ENCODE results near the gene NR2F2. TPM values are rescaled to one million over a fixed set of nuclear protein-coding genes. Genes with fewer than 3 reads are reported as not detected.

Gene NR2F2
- total RNA-seq, 1 donor from 2014 or later: 40.3 TPM

DNA sequence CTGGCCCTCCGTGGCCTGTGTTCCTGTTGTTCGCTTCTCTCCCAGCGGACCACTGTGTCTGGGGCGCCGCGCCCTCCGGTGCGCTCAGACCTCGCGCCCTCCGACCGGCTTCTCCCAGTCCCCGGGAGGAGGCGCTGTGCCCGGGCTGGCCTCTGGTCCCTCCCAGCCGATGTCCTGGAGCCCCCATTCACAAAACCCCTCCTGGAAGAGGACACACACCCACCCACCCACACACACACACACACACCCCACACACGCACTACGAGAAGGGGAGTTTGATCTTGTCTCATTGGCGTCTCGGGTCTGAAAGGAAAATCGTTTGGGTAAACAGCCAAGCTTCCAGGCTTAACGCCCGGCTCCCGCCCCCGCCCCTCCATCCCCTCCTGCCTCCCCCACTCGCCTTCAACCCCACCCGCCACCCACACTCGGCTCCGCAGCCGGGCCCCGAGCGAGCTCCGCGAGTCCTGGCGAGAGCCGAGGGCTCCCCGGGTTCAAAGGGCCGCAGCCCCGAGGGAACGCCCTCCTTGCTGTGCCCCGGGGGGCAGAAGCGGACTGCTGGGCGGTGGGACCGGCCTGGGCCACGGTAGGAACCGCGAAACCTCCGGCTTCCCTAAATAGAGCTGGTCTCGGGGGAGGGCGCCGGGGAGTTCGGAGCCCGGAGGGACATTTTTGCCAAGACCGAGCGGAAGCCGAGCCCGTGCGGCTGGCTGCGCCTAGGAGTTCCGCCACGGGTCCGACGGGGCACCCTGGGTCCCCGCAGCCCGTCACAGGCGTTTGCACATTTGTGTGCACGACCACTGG is 23.6 kb downstream of the NR2F2 start:
- Mint-ChIP-seq H3K4me1 (ENCODE audit: low read depth) (peaks cover 23% of the 10 kb centered on the region), H3K27ac (no peak overlapping the region), H3K27me3 (peaks cover 65% of the 10 kb centered on the region), H3K36me3 (ENCODE audit: insufficient read depth) (peaks cover 2% of the 10 kb centered on the region), H3K9me3 (ENCODE audit: low read depth) (no peaks in the 10 kb centered on the region), H3K4me3 (ENCODE audit: low read depth) (peak overlapping the region; percentile 50)
- no peak for DNase-seq (ENCODE audit: low spot score, unreplicated experiment)
- TF ChIP-seq, protein P1, sequence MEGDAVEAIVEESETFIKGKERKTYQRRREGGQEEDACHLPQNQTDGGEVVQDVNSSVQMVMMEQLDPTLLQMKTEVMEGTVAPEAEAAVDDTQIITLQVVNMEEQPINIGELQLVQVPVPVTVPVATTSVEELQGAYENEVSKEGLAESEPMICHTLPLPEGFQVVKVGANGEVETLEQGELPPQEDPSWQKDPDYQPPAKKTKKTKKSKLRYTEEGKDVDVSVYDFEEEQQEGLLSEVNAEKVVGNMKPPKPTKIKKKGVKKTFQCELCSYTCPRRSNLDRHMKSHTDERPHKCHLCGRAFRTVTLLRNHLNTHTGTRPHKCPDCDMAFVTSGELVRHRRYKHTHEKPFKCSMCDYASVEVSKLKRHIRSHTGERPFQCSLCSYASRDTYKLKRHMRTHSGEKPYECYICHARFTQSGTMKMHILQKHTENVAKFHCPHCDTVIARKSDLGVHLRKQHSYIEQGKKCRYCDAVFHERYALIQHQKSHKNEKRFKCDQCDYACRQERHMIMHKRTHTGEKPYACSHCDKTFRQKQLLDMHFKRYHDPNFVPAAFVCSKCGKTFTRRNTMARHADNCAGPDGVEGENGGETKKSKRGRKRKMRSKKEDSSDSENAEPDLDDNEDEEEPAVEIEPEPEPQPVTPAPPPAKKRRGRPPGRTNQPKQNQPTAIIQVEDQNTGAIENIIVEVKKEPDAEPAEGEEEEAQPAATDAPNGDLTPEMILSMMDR (IDR thresholded peaks at IDR 0.05; ENCODE audit: unreplicated experiment): peak; percentile 65

DNA sequence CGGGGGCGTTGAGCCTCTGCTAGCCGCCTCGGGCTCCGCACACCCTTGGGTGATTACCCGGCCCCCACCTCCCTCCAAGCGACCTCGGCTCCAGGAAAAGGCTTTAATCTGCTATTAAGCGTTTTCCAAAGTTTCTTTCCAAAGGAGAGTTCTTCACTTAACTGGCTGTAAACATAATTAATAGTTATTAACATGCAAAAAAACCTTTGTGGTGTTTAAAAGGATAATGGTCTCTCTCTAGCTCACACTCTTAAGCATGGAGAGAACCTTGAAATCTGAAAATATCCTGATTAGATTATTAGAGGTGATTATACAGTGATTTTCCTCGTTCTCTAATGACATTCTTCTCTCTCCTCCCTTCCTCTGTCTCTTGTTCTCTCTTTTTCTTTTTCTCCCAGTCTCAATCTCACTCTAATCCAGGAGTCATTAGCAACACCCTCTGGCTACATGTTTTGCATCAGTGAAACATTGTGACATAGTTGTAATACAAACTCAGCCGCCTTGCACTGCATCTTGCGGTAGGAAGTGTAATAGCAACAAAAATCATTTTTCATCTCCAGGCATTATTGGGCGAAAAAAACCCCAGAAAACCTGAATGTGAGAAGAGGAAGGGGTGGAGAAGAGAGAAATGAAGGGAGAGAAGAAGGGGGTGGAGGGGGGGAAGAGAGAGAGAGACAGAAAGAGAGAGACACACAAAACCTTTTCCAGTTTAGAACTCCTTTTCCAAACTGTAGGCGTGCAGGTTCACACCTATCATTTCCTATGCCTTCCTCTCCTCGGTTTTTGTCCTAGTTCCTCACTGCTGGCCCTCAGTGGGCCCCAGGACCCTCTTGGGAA is 24.4 kb downstream of the NR2F2 start:
- no peak for DNase-seq (ENCODE audit: low spot score, unreplicated experiment)
- Mint-ChIP-seq H3K36me3 (ENCODE audit: insufficient read depth) (no peaks in the 10 kb centered on the region), H3K27ac (no peak overlapping the region), H3K9me3 (ENCODE audit: low read depth) (no peaks in the 10 kb centered on the region), H3K4me3 (ENCODE audit: low read depth) (no peak overlapping the region), H3K27me3 (peaks cover 63% of the 10 kb centered on the region), H3K4me1 (ENCODE audit: low read depth) (peaks cover 19% of the 10 kb centered on the region)
- TF ChIP-seq, protein P1 (IDR thresholded peaks at IDR 0.05; ENCODE audit: unreplicated experiment): peak; percentile 26

- Mint-ChIP-seq H3K36me3 (ENCODE audit: insufficient read depth) (no peaks in the 10 kb centered on the region), H3K4me3 (ENCODE audit: low read depth) (no peak overlapping the region), H3K9me3 (ENCODE audit: low read depth) (no peaks in the 10 kb centered on the region), H3K27me3 (peaks cover 59% of the 10 kb centered on the region), H3K27ac (no peak overlapping the region), H3K4me1 (ENCODE audit: low read depth) (peaks cover 19% of the 10 kb centered on the region)
- DNase-seq (ENCODE audit: low spot score, unreplicated experiment): no peak
- TF ChIP-seq, protein P1 (IDR thresholded peaks at IDR 0.05; ENCODE audit: unreplicated experiment): no peak
Observed at GRCh38 chr15:96355568-96356187, 25.2 kb downstream of the NR2F2 start.

- Mint-ChIP-seq H3K4me3 (ENCODE audit: low read depth) (peak overlapping the region; percentile 77), H3K36me3 (ENCODE audit: insufficient read depth) (no peaks in the 10 kb centered on the region), H3K4me1 (ENCODE audit: low read depth) (peaks cover 17% of the 10 kb centered on the region), H3K27me3 (peaks cover 59% of the 10 kb centered on the region), H3K9me3 (ENCODE audit: low read depth) (no peaks in the 10 kb centered on the region), H3K27ac (peak overlapping the region; percentile 85)
- TF ChIP-seq, protein P1 (IDR thresholded peaks at IDR 0.05; ENCODE audit: unreplicated experiment): peak; percentile 99
- peak; percentile 80 for DNase-seq (ENCODE audit: low spot score, unreplicated experiment)
Observed at GRCh38 chr15:96356494-96357455, 26.3 kb downstream of the NR2F2 start.

Data from progenitor cell of endocrine pancreas (in vitro differentiated cells).